Esophagus squamous epithelium (tissue), 5 donors: ENCODE measurements around the gene PLEKHG4B. TPM values are rescaled to one million over a fixed set of nuclear protein-coding genes. Genes with fewer than 3 reads are reported as not detected.

Source experiments
- DNase-seq: peaks from one replicate; lab custom pipeline; 2025; lab: John Stamatoyannopoulos, UW
- H3K27ac ChIP-seq, 4 donors: fragments of 200-600 bp; sonication (generic); one replicate each; pipeline ENCODE4 v1.5.1; 2016 to 2019; ENCODE audit warnings: mild to moderate bottlenecking in 1 of 4
- H3K27me3 ChIP-seq, 4 donors: fragments of 200-600 bp; sonication (generic); 1 replicate in 3 of 4; 2 replicates in 1 of 4; pipeline versions ENCODE4 v1.5.1 to v1.6.0; 2017 to 2021; ENCODE audit warnings: antibody characterized with exemption in 1 of 4
- H3K36me3 ChIP-seq, 3 donors: fragments of 200-600 bp; sonication (generic); one replicate each; pipeline ENCODE4 v1.5.1; 2016 to 2019
- H3K4me1 ChIP-seq, 3 donors: fragments of 200-600 bp; sonication (generic); one replicate each; pipeline ENCODE4 v1.5.1; 2017 to 2019
- H3K4me3 ChIP-seq, 4 donors: fragments of 200-600 bp; sonication (generic); 1 replicate in 3 of 4; 2 replicates in 1 of 4; pipeline ENCODE4 v1.5.1; 2016 to 2019; ENCODE audit warnings: mild to moderate bottlenecking in 2 of 4, moderate library complexity in 1 of 4
- H3K9me3 ChIP-seq, 3 donors: fragments of 200-600 bp; sonication (generic); one replicate each; pipeline ENCODE4 v1.5.1; 2016 to 2019
- CTCF ChIP-seq, 6 experiments: fragments of 450-650 bp in 4 of 6; fragments of 200-600 bp in 2 of 6; sonication (generic) in 2 of 6; IDR thresholded peaks; one replicate each; pipeline ENCODE4 v1.5.1; 2016 to 2019; ENCODE audit warnings: antibody characterized with exemption in 6 of 6, mild to moderate bottlenecking in 4 of 6, moderate library complexity in 4 of 6
- POLR2A ChIP-seq, 4 donors: fragments of 450-650 bp; IDR thresholded peaks; one replicate each; pipeline ENCODE4 v1.6.1; 2017; ENCODE audit warnings: antibody characterized with exemption in 4 of 4, mild to moderate bottlenecking in 4 of 4, moderate library complexity in 3 of 4
- WGBS, 2 donors: methylation state at CpG; one replicate each; pipeline ENCODE4 v1.1.5; 2018; 5-methylcytosine and 5-hydroxymethylcytosine counted together
- intact Hi-C: fragments of 100-400 bp; cut with DNase I; formaldehyde crosslinking; loops from one replicate; pipeline ENCODE4 v1.15.0; 2022
- total RNA-seq, 4 donors: library from RNA; depleted of rRNA; stranded (reverse); fragments of >200 nt; gene quantifications; one replicate each; pipeline ENCODE4 v1.1.0, GENCODE V29; 2016
- donor health status: DM: yes; HTN: yes; CAD: no.

Gene PLEKHG4B
- total RNA-seq, 4 donors from 2014 or later: 0.12 to 1.2 (median 0.21) TPM

DNA sequence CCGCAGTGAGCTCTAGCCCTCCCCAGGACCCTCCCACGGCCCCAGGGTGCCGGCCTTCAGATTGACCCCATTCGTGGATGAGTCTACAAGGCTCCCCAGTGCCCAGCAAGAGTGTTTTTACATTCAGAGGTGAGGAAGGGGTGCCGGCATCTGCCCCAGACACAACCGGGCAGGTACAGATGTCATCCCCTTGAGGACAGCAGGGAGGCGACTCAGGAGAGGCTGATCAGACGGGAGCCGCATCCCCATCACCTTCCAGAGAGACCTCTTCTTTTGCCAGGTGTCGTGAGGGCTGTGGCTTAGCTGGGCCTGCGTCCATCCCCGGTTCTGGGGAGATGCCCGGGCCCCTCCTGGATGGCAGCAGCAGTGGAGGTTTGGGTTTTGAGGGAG lies 95.1 kb downstream of the PLEKHG4B start:
- H3K36me3 ChIP-seq: no peaks in the 10 kb centered on the region
- no peaks in the 10 kb centered on the region for H3K9me3 ChIP-seq
- no peak for TF ChIP-seq CTCF (IDR thresholded peaks at IDR 0.05)
- TF ChIP-seq POLR2A (IDR thresholded peaks at IDR 0.05): no peak
- no peak overlapping the region for H3K27ac ChIP-seq
- DNase-seq: no peak
- H3K4me1 ChIP-seq: peaks cover 10 to 26% (median 13%) of the 10 kb centered on the region in 3 donors
- WGBS, 2 donors: 96% methylated on average over 5 of the region's 13 CpGs; no CpG with 5 or more reads in 1 of the 2 donors
- intact Hi-C loops: no loop called here
- peaks cover 0 to 73% (median 2%) of the 10 kb centered on the region in 4 donors for H3K27me3 ChIP-seq
- no peak overlapping the region for H3K4me3 ChIP-seq

GRCh38 chr5:187617-188451 lies 95.9 kb downstream of the PLEKHG4B start:
- peak overlapping the region in 2 of 4 donors; percentile 7 to 53 for H3K4me3 ChIP-seq
- TF ChIP-seq CTCF (IDR thresholded peaks at IDR 0.05) (no peak), POLR2A (IDR thresholded peaks at IDR 0.05) (no peak)
- WGBS, 2 donors: 59 to 100% methylated on average over 2 to 10 of the region's 21 CpGs
- no peak overlapping the region for H3K27ac ChIP-seq
- H3K27me3 ChIP-seq: peaks cover 0 to 75% (median 2%) of the 10 kb centered on the region in 4 donors
- intact Hi-C loops: no loop called here
- no peak for DNase-seq
- no peaks in the 10 kb centered on the region for H3K36me3 ChIP-seq
- peaks cover 10 to 27% (median 13%) of the 10 kb centered on the region in 3 donors for H3K4me1 ChIP-seq
- H3K9me3 ChIP-seq: no peaks in the 10 kb centered on the region

DNA sequence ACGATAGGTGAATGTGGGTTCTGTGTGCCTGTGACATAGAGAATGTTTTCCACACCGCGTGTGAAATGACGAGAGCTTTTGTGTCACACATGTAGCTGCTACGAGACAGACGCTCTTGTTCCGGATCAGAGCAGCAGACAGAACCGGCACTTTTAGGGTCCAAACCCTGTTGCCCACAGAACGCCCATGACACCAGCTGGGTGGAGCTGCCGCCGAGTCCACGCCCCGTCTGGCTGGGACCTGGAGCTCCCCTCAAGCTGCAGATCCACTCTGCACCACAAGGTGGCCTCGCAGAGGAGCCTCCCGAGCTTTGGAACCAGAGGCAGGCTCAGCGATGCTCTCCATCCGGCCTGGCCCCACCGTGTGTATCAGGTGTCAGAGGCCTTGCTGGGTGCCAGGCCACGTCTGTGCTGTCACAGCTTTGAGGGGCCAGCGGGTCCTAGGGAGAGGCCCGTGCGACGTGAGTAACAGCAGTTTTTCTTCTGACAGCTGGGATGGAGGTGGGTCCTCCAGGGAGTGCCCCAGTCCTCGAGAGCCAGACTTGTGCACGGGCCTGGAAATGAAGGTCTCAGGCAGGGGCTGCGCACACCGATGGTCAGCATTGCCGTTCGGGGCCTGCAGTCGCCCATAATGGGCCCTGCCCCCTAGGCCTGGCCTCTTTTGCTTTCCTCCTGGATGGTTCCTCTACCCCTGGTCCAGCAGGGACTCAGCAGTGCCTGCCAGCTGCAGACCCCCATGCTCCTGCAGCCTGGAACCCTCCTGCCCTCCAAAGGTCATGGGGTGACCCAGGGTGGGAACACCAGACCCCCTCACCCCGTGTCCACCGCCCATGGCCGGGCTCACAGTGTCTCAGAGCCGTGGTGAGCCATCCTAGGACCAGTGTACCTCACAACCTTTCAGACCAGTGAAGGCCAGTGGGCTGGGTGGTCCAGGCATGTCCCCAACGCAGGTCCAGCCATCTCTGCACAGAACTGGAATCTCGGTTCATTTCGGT lies 96.8 kb downstream of the PLEKHG4B start:
- intact Hi-C loops: no loop called here
- Histone ChIP-seq H3K4me3 (peak overlapping the region in 2 of 4 donors; percentile 7 to 53), H3K36me3 (no peaks in the 10 kb centered on the region), H3K4me1 (peaks cover 10 to 27% (median 13%) of the 10 kb centered on the region in 3 donors), H3K9me3 (no peaks in the 10 kb centered on the region), H3K27me3 (peaks cover 0 to 81% (median 2%) of the 10 kb centered on the region in 4 donors), H3K27ac (no peak overlapping the region)
- WGBS, 2 donors: 33% methylated on average over 3 of the region's 37 CpGs; no CpG with 5 or more reads in 1 of the 2 donors
- DNase-seq: peak; percentile 7
- peak; percentile 83 to 96 (median 94) for TF ChIP-seq CTCF (IDR thresholded peaks at IDR 0.05)
- TF ChIP-seq POLR2A (IDR thresholded peaks at IDR 0.05): no peak

DNA sequence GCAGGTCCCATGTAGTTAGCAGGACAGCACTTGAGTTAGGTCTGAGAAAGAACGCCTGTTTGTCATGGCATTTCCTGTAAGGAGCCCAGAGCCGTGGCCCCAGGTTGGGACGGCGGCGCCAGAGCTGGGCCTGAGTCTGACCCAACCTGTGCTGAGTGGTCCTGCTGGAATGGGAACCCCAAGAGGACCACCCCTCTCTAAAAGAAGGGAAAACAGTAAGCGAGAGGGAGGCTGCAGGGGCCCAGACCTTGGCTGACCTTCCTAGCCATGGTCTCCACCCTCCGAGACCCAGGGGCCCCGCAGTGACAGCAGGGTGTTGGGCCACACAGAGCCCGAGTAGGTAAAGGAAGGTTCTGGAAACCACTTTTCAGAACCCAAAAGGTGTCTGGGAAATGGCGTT lies 97.5 kb downstream of the PLEKHG4B start:
- Histone ChIP-seq H3K27me3 (peaks cover 0 to 84% (median 2%) of the 10 kb centered on the region in 4 donors), H3K36me3 (no peaks in the 10 kb centered on the region), H3K4me1 (peaks cover 10 to 27% (median 13%) of the 10 kb centered on the region in 3 donors), H3K4me3 (no peak overlapping the region), H3K9me3 (no peaks in the 10 kb centered on the region), H3K27ac (no peak overlapping the region)
- TF ChIP-seq CTCF (IDR thresholded peaks at IDR 0.05) (no peak), POLR2A (IDR thresholded peaks at IDR 0.05) (no peak)
- DNase-seq: no peak
- WGBS, 2 donors: 92 to 95% methylated on average over 4 of the region's 10 CpGs
- intact Hi-C loops: no loop called here
